Measurements from ENCODE around the gene CCDC85A. TPM values are rescaled to one million over a fixed set of nuclear protein-coding genes. Genes with fewer than 3 reads are reported as not detected.

The CCDC85A gene
- total RNA-seq, 1 experiment from 2014 or later, result 0.14 TPM

DNA sequence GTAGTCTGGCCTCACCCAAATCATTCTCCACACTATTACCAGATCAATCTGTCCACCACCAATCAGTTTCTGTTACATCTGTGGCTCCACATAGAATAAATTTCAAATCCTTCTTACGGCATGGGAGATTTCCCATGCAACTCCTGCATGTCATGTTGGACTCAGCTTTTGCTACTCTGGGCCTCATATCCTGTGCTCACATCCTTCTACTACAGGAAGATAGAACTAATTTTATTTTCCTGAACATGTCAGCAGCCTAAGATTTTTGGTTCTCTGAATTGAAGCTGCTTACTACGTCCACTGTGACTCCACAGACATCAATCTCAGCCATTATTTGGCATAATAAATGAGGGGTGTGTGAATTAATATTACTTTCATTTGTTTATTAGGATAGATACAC lies 181.1 kb downstream of the CCDC85A start:
- no peak for DNase-seq
- no peaks in the 10 kb centered on the region for H3K27me3 ChIP-seq (ENCODE audit: control insufficient read depth, insufficient read depth, low read length)
- H3K4me3 ChIP-seq (ENCODE audit: insufficient read depth, low read depth, low read length), result no peak overlapping the region
- no peaks in the 10 kb centered on the region for H3K36me3 ChIP-seq (replicated peaks; ENCODE audit: control insufficient read depth, insufficient read depth, low read length)

DNA sequence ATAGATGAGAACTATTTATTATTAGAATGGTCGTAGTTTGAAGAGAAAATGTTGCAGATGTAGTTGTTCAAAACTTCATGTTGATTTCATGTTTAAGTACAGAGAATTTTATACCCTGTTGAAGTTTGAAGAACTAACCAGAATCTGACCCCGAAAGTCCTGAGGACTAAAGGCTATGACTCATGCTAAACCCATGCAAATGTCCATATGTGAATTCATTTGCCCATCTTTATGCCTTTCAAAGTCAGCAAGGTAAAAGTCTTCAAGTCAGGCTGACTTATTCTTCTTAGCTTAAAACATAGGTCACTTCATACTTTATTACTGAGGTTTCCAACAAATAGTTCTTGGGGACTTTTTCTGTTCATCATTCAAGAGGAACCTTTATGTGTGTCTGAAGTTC lies 185.5 kb downstream of the CCDC85A start:
- H3K4me3 ChIP-seq (ENCODE audit: insufficient read depth, low read depth, low read length), result no peak overlapping the region
- H3K36me3 ChIP-seq (replicated peaks; ENCODE audit: control insufficient read depth, insufficient read depth, low read length), result no peaks in the 10 kb centered on the region
- H3K27me3 ChIP-seq (ENCODE audit: control insufficient read depth, insufficient read depth, low read length), result no peaks in the 10 kb centered on the region
- DNase-seq, result no peak

DNA sequence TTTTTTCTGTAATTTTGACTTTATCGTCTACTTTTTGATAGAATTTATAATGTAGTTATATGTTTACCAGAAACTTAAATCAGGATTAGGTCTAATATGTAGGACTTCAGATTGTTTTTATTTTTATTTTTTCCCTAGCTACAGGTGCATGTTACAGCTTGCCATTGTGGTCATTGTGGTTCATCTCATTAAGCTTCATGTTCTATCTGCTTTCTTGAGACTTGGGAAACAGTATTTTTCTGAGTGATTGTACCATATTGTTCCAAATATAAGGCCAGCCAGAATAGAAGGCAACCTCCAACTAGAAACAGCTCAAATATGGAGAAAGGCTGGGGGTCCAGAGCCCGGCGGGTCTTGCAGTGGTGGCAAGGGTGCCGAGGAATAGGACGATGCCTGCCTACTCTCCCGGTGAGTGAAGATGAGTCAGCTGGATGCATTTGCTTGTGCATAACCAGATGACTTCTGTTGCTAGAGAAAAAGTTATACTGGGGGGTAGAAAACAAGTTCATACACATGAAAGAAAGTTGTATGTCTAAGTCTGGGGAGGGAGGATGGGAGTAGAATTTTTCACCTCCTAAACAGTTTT lies 188.4 kb downstream of the CCDC85A start:
- H3K4me3 ChIP-seq (ENCODE audit: insufficient read depth, low read depth, low read length), result no peak overlapping the region
- DNase-seq, result no peak

DNA sequence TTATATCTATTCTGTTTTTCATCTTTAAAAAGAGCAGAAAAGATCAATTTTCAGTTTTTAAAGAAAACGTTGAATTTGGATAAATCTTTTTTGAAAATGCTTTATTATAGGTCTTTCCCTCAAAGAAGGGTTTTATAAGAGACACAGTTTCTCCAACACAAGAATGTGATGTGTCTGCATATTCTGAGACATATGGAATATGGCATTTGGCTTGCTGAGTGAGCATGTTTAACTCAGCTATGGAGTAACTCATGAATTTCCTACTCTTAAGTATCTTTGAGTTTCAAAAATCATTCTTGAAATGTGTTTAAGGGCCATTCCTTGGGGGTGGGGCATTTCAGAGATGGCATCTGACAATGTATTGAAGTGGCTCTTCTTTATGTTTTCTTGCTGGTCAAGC lies 191.5 kb downstream of the CCDC85A start:
- Histone ChIP-seq H3K27me3 (ENCODE audit: control insufficient read depth, insufficient read depth, low read length) (no peaks in the 10 kb centered on the region), H3K36me3 (replicated peaks; ENCODE audit: control insufficient read depth, insufficient read depth, low read length) (no peaks in the 10 kb centered on the region), H3K4me3 (ENCODE audit: insufficient read depth, low read depth, low read length) (no peak overlapping the region)
- DNase-seq, result no peak

More for the DNA sequence above, 188.4 kb downstream of the CCDC85A start:
- Histone ChIP-seq H3K27me3 (ENCODE audit: control insufficient read depth, insufficient read depth, low read length) (no peaks in the 10 kb centered on the region), H3K36me3 (replicated peaks; ENCODE audit: control insufficient read depth, insufficient read depth, low read length) (no peaks in the 10 kb centered on the region)

DNA sequence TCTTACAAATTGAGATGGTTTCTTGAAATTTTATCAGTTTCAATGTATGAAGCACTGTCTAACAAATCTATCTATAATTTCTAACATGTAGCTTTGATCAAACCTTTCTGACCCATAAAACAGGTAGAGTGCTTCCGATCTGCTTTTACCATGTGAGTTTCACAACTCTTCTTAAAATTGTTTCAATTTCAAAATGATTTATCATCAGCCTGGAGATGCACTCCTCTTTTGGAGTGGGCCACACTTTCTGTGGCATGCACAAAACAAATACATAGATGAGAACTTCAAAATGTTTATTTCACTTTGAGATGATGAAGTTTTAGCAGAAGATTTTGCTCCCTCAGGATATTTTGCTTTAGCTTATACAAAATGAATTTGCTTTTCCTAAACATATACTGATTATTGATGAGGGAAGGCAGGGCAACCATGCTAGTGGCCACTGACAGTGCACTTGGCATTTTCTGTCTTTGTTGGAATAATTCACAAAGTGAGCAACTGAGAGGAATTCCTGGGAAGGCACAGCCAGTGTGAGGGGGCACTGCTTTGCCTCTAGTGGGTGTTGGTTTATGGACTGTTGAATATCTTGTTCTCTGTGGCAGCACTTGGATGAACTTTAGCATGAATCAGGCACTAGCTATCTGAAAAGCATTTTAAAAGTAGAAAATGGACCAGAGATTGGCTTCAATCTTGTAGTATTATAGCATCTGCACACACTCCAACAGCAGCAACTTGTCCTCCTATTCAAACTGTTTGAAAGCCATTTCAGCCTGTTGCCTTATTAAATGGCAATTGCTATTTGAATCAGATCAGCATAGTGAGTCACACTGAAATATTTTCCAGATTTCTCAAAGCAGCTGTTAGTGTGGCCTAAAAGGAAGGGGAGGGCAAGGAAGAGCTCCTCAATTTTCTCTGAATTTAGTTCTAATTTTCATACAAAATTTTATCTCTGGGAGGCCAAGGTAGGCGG lies 193.2 kb downstream of the CCDC85A start:
- Histone ChIP-seq H3K27me3 (ENCODE audit: control insufficient read depth, insufficient read depth, low read length) (no peaks in the 10 kb centered on the region), H3K36me3 (replicated peaks; ENCODE audit: control insufficient read depth, insufficient read depth, low read length) (no peaks in the 10 kb centered on the region), H3K4me3 (ENCODE audit: insufficient read depth, low read depth, low read length) (no peak overlapping the region)
- no peak for DNase-seq

DNA sequence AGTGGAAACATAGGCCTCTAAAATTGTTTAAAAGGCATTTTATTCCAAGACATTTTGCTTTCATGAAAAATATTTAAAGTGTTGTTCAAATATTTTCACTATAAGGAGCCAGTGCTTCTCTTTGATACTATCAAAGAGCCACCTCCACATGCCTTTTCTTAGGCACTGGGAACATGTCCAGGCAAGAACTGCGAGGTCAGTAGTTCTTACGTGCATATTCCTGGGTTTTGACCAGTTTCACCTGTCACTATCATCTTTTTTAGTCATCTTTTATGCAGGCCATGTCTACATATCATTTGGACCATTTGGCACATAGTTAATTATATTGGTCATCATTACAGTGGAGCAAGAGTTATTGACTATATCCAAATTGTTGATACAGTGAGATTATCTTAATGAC lies 195.3 kb downstream of the CCDC85A start:
- DNase-seq, result no peak
- Histone ChIP-seq H3K27me3 (ENCODE audit: control insufficient read depth, insufficient read depth, low read length) (no peaks in the 10 kb centered on the region), H3K36me3 (replicated peaks; ENCODE audit: control insufficient read depth, insufficient read depth, low read length) (no peaks in the 10 kb centered on the region), H3K4me3 (ENCODE audit: insufficient read depth, low read depth, low read length) (no peak overlapping the region)

DNA sequence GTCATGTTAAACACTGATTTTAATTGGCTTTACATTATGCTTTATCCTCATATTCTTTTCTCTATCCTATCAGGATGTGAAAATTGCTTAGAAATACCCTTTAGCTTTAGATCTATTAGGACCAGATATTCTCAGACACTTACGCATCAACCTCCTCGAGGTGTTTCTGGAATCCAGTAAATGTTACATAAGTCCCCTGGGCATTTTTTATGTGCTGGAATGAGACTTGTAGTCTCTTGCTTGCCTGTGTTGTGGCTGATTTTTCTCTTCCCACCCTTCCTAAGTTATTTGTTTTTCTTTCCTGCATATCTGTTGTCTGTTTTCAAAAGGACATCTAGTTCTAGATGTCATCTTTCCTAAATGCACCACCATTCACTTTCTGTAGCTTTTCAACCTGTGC lies 197.1 kb downstream of the CCDC85A start:
- Histone ChIP-seq H3K4me3 (ENCODE audit: insufficient read depth, low read depth, low read length) (no peak overlapping the region), H3K36me3 (replicated peaks; ENCODE audit: control insufficient read depth, insufficient read depth, low read length) (no peaks in the 10 kb centered on the region), H3K27me3 (ENCODE audit: control insufficient read depth, insufficient read depth, low read length) (no peaks in the 10 kb centered on the region)
- DNase-seq, result no peak

DNA sequence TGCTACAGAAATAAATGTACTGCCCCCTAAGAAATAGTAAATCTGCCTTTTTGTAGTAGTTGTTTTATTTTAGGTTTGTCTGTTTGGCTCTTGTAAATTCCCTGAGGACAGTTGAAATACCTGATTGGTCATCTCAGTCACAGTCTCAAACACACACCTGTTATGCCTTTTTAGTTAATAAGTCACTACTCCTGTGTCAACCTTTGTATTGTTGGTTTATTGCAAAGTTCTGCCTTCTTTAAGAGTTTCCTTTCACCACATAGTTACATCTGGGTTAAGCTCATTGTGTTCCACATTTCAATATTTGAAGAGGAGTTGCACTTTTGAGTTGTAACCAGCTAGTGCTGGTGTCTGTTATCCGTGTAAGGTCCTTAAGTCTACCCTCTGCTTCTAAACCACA lies 198.7 kb downstream of the CCDC85A start:
- Histone ChIP-seq H3K4me3 (ENCODE audit: insufficient read depth, low read depth, low read length) (no peak overlapping the region), H3K36me3 (replicated peaks; ENCODE audit: control insufficient read depth, insufficient read depth, low read length) (no peaks in the 10 kb centered on the region), H3K27me3 (ENCODE audit: control insufficient read depth, insufficient read depth, low read length) (no peaks in the 10 kb centered on the region)
- DNase-seq, result no peak

DNA sequence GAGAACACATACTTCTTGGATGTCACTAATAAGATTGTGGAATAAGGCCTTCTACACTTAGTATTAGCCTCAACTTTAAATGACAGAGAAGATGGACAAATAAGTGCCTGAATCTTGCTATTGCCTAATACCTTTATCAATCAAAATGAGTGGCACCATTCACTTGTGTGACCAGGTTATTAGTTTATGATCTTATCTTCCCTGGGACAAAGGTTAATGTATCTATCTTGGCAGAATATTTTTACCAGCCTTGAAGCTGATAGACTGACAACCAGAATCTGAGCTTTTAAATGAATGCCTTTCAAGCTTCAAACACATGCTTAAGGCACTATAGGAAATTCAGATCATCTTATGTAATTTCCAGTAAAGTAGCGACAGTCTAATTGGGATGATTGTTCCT lies 202.9 kb downstream of the CCDC85A start:
- Histone ChIP-seq H3K36me3 (replicated peaks; ENCODE audit: control insufficient read depth, insufficient read depth, low read length) (no peaks in the 10 kb centered on the region), H3K27me3 (ENCODE audit: control insufficient read depth, insufficient read depth, low read length) (no peaks in the 10 kb centered on the region), H3K4me3 (ENCODE audit: insufficient read depth, low read depth, low read length) (no peak overlapping the region)
- DNase-seq, result no peak

DNA sequence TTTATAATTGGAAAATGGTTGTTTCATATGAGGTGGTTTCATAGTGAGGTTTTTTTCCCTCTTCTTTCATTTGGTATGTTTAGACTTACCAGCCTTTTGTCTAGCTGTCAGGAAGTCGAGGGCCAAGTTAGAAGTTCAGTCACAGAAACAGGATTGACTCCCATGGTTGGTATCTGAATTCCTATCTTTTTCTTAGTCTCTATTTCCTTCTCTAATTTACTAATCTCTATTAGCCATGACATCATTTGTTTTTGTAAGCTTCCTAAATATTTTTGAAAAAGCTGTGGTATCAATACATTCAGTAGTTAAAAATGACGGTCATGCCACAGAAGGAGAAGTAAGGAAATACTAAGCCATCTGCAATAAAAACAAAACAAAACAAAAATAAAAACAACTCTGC lies 206.9 kb downstream of the CCDC85A start:
- no peak for DNase-seq
- Histone ChIP-seq H3K4me3 (ENCODE audit: insufficient read depth, low read depth, low read length) (no peak overlapping the region), H3K27me3 (ENCODE audit: control insufficient read depth, insufficient read depth, low read length) (no peaks in the 10 kb centered on the region), H3K36me3 (replicated peaks; ENCODE audit: control insufficient read depth, insufficient read depth, low read length) (no peaks in the 10 kb centered on the region)

DNA sequence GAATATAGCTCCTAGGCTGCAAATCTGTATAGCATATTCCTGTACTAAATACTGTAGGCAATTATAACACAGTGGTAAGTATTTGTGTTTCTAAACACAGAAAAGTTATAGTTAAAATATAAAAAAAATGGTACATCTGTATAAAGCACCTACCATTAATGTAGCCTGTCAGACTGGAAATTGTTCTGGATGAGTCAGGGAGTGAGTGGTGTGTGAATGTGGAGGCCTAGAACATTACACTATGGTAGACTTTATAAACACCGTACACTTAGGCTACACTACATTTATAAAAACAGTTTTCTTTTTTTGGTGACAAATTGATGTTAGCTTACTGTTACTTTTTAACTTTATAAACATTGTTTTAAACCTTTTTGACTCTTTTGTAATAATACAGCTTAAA lies 226.3 kb downstream of the CCDC85A start:
- no peak for DNase-seq
- H3K4me3 ChIP-seq (ENCODE audit: insufficient read depth, low read depth, low read length), result no peak overlapping the region
- H3K36me3 ChIP-seq (replicated peaks; ENCODE audit: control insufficient read depth, insufficient read depth, low read length), result no peaks in the 10 kb centered on the region
- H3K27me3 ChIP-seq (ENCODE audit: control insufficient read depth, insufficient read depth, low read length), result no peaks in the 10 kb centered on the region

DNA sequence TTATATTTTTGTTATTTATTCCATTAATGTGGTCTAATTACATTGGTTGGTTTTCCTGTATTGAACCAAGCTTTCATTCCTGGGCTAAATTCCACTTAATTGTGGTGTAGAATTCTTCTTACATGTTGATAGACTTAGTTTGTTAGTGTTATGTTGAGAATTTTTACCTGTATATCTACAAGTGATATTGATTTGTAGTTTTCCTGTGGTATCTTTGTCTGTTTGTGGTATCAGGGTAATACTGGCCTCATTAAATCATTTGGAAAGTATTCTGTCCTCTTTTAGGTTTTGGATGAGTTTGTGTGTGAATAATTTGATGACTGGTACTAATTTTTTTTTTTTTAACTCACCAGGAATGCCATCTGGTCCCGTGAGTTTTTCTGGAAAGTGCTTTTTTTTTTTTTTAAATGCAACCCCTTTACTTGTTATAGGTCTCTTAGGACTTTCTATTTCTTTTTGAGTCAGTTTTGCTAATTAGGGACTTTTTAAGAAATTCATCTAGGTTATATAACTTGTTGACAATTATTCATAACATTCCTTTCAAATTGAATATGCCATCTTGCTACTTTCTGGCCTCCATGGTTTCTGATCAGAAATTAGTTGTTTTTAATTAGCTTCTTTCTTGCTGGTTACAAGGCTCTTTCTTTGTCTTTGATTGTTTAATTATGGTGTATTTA lies 232.8 kb downstream of the CCDC85A start:
- no peaks in the 10 kb centered on the region for H3K27me3 ChIP-seq (ENCODE audit: control insufficient read depth, insufficient read depth, low read length)
- DNase-seq, result no peak
- H3K36me3 ChIP-seq (replicated peaks; ENCODE audit: control insufficient read depth, insufficient read depth, low read length), result no peaks in the 10 kb centered on the region
- H3K4me3 ChIP-seq (ENCODE audit: insufficient read depth, low read depth, low read length), result no peak overlapping the region

Data from H7 (cell line).